GM23338 (cell line): ENCODE measurements around the gene C2CD4D.

Experiments
- CREB1 ChIP-seq: fragments of 250-450 bp; sonication (Bioruptor Pico); IDR thresholded peaks from 2 replicates; pipeline ENCODE4 v1.5.0; 2020; ENCODE audit warnings: low read depth, mild to moderate bottlenecking, moderate library complexity
- EZH2 ChIP-seq: fragments of 200-600 bp; sonication (generic); IDR thresholded peaks from one replicate; pipeline ENCODE4 v1.8.0; 2017; ENCODE audit warnings: antibody characterized with exemption, mild to moderate bottlenecking, low read depth; ENCODE audit not compliant: unreplicated experiment
- EZH2phosphoT487 ChIP-seq: fragments of 200-600 bp; sonication (generic); IDR thresholded peaks from one replicate; pipeline ENCODE4 v1.8.1; 2018; ENCODE audit warnings: antibody characterized with exemption; ENCODE audit not compliant: unreplicated experiment
- JUNB ChIP-seq: IDR thresholded peaks from one replicate; pipeline ENCODE4 v1.6.1; 2016; ENCODE audit warnings: antibody characterized with exemption; ENCODE audit not compliant: unreplicated experiment
- NANOG ChIP-seq: IDR thresholded peaks from 2 replicates; pipeline ENCODE4 v1.6.1; 2016; ENCODE audit warnings: antibody characterized with exemption, borderline replicate concordance
- POLR2AphosphoS5 ChIP-seq: IDR thresholded peaks from 2 replicates; pipeline ENCODE4 v1.6.1; 2016; ENCODE audit warnings: antibody characterized with exemption, low read depth
- REST ChIP-seq: IDR thresholded peaks from one replicate; pipeline ENCODE4 v1.6.1; 2018; ENCODE audit warnings: antibody characterized with exemption; ENCODE audit not compliant: unreplicated experiment
- ZNF114 ChIP-seq: fragments of 250-450 bp; sonication (Bioruptor Pico); IDR thresholded peaks from 2 replicates; pipeline ENCODE4 v1.5.0; 2020; ENCODE audit warnings: mild to moderate bottlenecking, moderate library complexity
- ZNF331 ChIP-seq: fragments of 250-450 bp; sonication (Bioruptor Pico); IDR thresholded peaks from 2 replicates; pipeline ENCODE4 v1.5.0; 2020; ENCODE audit warnings: low read depth, mild to moderate bottlenecking, moderate library complexity
- TF ChIP-seq, protein P1 (sequence below), 2 experiments: fragments of 200-600 bp in 1 of 2; sonication (generic) in 1 of 2; conservative IDR thresholded peaks; 2 replicates each; pipeline versions ENCODE4 v1.5.1 to v1.6.1; 2016 to 2017; ENCODE audit warnings: antibody characterized with exemption in 2 of 2, low read depth in 2 of 2, mild to moderate bottlenecking in 2 of 2, moderate library complexity in 1 of 2
- TF ChIP-seq, protein P2 (sequence below): IDR thresholded peaks from 2 replicates; pipeline ENCODE4 v1.6.1; 2016; ENCODE audit warnings: antibody characterized with exemption

DNA sequence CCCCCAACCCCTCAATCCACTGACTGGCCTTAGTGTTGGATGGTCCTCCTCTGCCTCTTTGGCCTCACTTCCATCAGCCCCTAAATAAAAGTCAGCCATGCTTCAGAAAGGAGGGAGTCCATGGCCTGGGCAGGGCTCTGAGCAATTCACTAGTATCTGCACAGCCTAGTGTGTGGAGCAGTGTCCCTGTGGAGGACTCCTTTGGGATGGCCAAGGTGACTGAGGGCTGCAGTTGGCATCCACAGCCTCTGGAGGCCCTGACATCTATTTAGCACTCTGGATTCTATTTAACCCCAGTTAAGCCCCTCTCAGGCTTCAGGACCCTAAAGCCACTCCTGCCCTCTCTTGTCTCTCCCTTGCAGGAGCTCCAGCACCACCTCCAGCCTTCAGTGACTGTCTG lies 10.3 kb upstream of the C2CD4D start:
- no peak for TF ChIP-seq EZH2
- TF ChIP-seq EZH2phosphoT487: no peak
- TF ChIP-seq, protein P1, sequence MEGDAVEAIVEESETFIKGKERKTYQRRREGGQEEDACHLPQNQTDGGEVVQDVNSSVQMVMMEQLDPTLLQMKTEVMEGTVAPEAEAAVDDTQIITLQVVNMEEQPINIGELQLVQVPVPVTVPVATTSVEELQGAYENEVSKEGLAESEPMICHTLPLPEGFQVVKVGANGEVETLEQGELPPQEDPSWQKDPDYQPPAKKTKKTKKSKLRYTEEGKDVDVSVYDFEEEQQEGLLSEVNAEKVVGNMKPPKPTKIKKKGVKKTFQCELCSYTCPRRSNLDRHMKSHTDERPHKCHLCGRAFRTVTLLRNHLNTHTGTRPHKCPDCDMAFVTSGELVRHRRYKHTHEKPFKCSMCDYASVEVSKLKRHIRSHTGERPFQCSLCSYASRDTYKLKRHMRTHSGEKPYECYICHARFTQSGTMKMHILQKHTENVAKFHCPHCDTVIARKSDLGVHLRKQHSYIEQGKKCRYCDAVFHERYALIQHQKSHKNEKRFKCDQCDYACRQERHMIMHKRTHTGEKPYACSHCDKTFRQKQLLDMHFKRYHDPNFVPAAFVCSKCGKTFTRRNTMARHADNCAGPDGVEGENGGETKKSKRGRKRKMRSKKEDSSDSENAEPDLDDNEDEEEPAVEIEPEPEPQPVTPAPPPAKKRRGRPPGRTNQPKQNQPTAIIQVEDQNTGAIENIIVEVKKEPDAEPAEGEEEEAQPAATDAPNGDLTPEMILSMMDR (conservative IDR thresholded peaks at IDR 0.05; ENCODE audit: low read depth in 2 of 2): no peak
- no peak for TF ChIP-seq REST
- TF ChIP-seq ZNF114 (CRISPR knock-in tag): no peak
- TF ChIP-seq, protein P2, sequence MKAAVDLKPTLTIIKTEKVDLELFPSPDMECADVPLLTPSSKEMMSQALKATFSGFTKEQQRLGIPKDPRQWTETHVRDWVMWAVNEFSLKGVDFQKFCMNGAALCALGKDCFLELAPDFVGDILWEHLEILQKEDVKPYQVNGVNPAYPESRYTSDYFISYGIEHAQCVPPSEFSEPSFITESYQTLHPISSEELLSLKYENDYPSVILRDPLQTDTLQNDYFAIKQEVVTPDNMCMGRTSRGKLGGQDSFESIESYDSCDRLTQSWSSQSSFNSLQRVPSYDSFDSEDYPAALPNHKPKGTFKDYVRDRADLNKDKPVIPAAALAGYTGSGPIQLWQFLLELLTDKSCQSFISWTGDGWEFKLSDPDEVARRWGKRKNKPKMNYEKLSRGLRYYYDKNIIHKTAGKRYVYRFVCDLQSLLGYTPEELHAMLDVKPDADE: no peak
- no peak for TF ChIP-seq JUNB
- TF ChIP-seq POLR2AphosphoS5: no peak
- no peak for TF ChIP-seq ZNF331 (CRISPR knock-in tag)
- TF ChIP-seq NANOG: no peak
- TF ChIP-seq CREB1 (CRISPR knock-in tag): no peak
